GM23248 (cell line): ENCODE measurements around the gene NCOA1. TPM values are rescaled to one million over a fixed set of nuclear protein-coding genes. Genes with fewer than 3 reads are reported as not detected.
"Not testable (repeated sequence)": the region's sequence is repeated elsewhere in the genome, so short reads cannot be mapped to it uniquely, and the experiment has no call there.

ENCODE experiments used
- DNase-seq: peaks from one replicate; pipeline ENCODE4 v3.0.0-alpha.2; 2015
- H2AFZ ChIP-seq: fragments of 200-600 bp; sonication (generic); 2 replicates; pipeline ENCODE4 v1.6.1; 2016; ENCODE audit warnings: antibody characterized with exemption
- H3F3A ChIP-seq: fragments of 200-600 bp; sonication (generic); 2 replicates; pipeline ENCODE4 v1.6.1; 2016; ENCODE audit warnings: mild to moderate bottlenecking, antibody characterized with exemption, mixed run types; ENCODE audit not compliant: insufficient read depth
- H3K27ac ChIP-seq: fragments of 200-600 bp; sonication (generic); 2 replicates; pipeline ENCODE4 v1.5.1; 2016; ENCODE audit warnings: mild to moderate bottlenecking
- H3K27me3 ChIP-seq: fragments of 200-600 bp; sonication (generic); replicated peaks from 2 replicates; pipeline ENCODE4 v1.6.1; 2016; ENCODE audit warnings: mild to moderate bottlenecking; ENCODE audit not compliant: insufficient read depth
- H3K36me3 ChIP-seq: fragments of 200-600 bp; sonication (generic); 2 replicates; pipeline ENCODE4 v1.6.1; 2016; ENCODE audit warnings: low read depth, mild to moderate bottlenecking
- H3K4me1 ChIP-seq: fragments of 200-600 bp; sonication (generic); 2 replicates; pipeline ENCODE4 v1.6.1; 2016; ENCODE audit warnings: mild to moderate bottlenecking; ENCODE audit not compliant: insufficient read depth
- H3K4me2 ChIP-seq: fragments of 200-600 bp; sonication (generic); one replicate; pipeline ENCODE4 v1.6.1; 2016; ENCODE audit warnings: mild to moderate bottlenecking; ENCODE audit not compliant: unreplicated experiment
- H3K4me3 ChIP-seq: fragments of 200-600 bp; sonication (generic); 2 replicates; pipeline ENCODE4 v1.5.1; 2016; ENCODE audit warnings: mild to moderate bottlenecking
- H3K79me2 ChIP-seq: fragments of 200-600 bp; sonication (generic); 2 replicates; pipeline ENCODE4 v1.6.1; 2016; ENCODE audit warnings: mild to moderate bottlenecking; ENCODE audit not compliant: insufficient read depth
- H3K9ac ChIP-seq: fragments of 200-600 bp; sonication (generic); 2 replicates; pipeline ENCODE4 v1.6.1; 2016; ENCODE audit warnings: mild to moderate bottlenecking
- H3K9me2 ChIP-seq: fragments of 200-600 bp; sonication (generic); 2 replicates; pipeline ENCODE4 v1.6.1; 2016; ENCODE audit warnings: mixed run types, mild to moderate bottlenecking, moderate library complexity; ENCODE audit not compliant: insufficient read depth
- H3K9me3 ChIP-seq: fragments of 200-600 bp; sonication (generic); one replicate; pipeline ENCODE4 v1.6.1; 2017; ENCODE audit warnings: low read depth
- H4K20me1 ChIP-seq: fragments of 200-600 bp; sonication (generic); 2 replicates; pipeline ENCODE4 v1.6.0; 2016; ENCODE audit not compliant: insufficient read depth
- EZH2 ChIP-seq: fragments of 200-600 bp; sonication (generic); IDR thresholded peaks from 2 replicates; pipeline ENCODE4 v1.6.1; 2018; ENCODE audit warnings: antibody characterized with exemption, mild to moderate bottlenecking; ENCODE audit not compliant: insufficient read depth, poor library complexity, severe bottlenecking
- EZH2phosphoT487 ChIP-seq: fragments of 200-600 bp; sonication (generic); IDR thresholded peaks from 2 replicates; pipeline ENCODE4 v1.6.1; 2018; ENCODE audit warnings: antibody characterized with exemption, moderate library complexity, mild to moderate bottlenecking, low read depth; ENCODE audit not compliant: insufficient read depth
- WGBS, 2 experiments: methylation state at CpG; one replicate each; pipeline ENCODE4 v1.1.6; 2015 to 2017; ENCODE audit warnings: low lambda C conversion rate in 2 of 2, low coverage in 1 of 2; ENCODE audit errors: missing lambda C conversion rate in 2 of 2; 5-methylcytosine and 5-hydroxymethylcytosine counted together
- in situ Hi-C: fragments of 300-500 bp; cut with MboI; formaldehyde crosslinking; loops from 2 replicates; pipeline ENCODE4 v1.15.0; 2020
- polyA plus RNA-seq: library from polyadenylated mRNA; unstranded; fragments of >200 nt; fragmentation: Nextera tagmentation; extraction: Ambion mirVana; gene quantifications from 2 replicates; pipeline ENCODE4 v1.2.1, GENCODE V29; 2016
- total RNA-seq: library from RNA; depleted of rRNA; stranded (reverse); fragments of >200 nt; shearing (Covaris generic); gene quantifications from 2 replicates; pipeline ENCODE4 v1.2.3, GENCODE V29; 2014

The NCOA1 gene
- total and polyA plus RNA-seq, 2 experiments from 2014 or later, result 2.6 to 8.0 TPM

GRCh38 chr2:24672589-24672988 is 181.5 kb downstream of the NCOA1 start:
- Histone ChIP-seq H4K20me1 (no peaks in the 10 kb centered on the region), H3K9me3 (no peaks in the 10 kb centered on the region), H3K9me2 (no peaks in the 10 kb centered on the region), H3K27ac (no peak overlapping the region), H3K27me3 (no peaks in the 10 kb centered on the region), H3K4me2 (no peak overlapping the region), H3K9ac (no peak overlapping the region), H3F3A (no peaks in the 10 kb centered on the region), H2AFZ (no peak overlapping the region), H3K4me3 (no peak overlapping the region), H3K36me3 (no peaks in the 10 kb centered on the region), H3K4me1 (no peaks in the 10 kb centered on the region), H3K79me2 (no peaks in the 10 kb centered on the region)
- 51 to 58% methylated on average over 3 of the region's 3 CpGs for WGBS, 2 experiments
- DNase-seq, result no peak
- TF ChIP-seq EZH2 (no peak), EZH2phosphoT487 (no peak)
- in situ Hi-C loops, result no loop called here

DNA sequence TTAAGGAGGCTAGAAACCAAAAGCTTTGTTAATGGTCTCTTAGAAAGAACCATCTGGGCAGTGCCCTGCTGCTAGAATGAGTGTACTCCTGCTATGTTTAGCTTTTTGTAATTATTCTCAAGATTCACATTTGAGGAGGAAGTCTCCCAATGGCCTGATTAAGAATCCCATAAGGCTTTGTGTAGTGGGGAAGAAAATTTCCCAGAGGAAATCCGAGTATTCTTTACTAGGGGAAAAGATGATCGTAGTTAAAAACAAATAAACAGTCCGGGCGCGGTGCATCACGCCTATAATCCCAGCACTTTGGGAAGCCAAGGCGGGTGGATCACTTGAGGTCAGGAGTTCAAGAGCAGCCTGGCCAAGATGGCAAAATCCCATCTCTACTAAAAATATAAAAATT is 184.3 kb downstream of the NCOA1 start:
- H3K9me2 ChIP-seq, result no peaks in the 10 kb centered on the region

GRCh38 chr2:24676493-24676892 is 185.4 kb downstream of the NCOA1 start:
- DNase-seq, result no peak
- no peaks in the 10 kb centered on the region for H3F3A ChIP-seq
- in situ Hi-C loops, result no loop called here
- H3K4me3 ChIP-seq, result no peak overlapping the region
- no peaks in the 10 kb centered on the region for H3K9me2 ChIP-seq
- WGBS, 2 experiments, result 96 to 99% methylated on average over 4 of the region's 4 CpGs
- no peaks in the 10 kb centered on the region for H3K27me3 ChIP-seq
- no peaks in the 10 kb centered on the region for H3K79me2 ChIP-seq
- H3K9ac ChIP-seq, result no peak overlapping the region
- no peaks in the 10 kb centered on the region for H3K36me3 ChIP-seq
- no peak for TF ChIP-seq EZH2
- TF ChIP-seq EZH2phosphoT487, result no peak
- no peak overlapping the region for H2AFZ ChIP-seq
- H3K9me3 ChIP-seq, result no peaks in the 10 kb centered on the region
- H3K4me1 ChIP-seq, result no peaks in the 10 kb centered on the region
- H3K27ac ChIP-seq, result no peak overlapping the region
- no peak overlapping the region for H3K4me2 ChIP-seq
- H4K20me1 ChIP-seq, result no peaks in the 10 kb centered on the region

More for the DNA sequence above, 184.3 kb downstream of the NCOA1 start:
- Histone ChIP-seq H3K4me3 (no peak overlapping the region), H3K4me2 (no peak overlapping the region), H3K36me3 (no peaks in the 10 kb centered on the region), H3K79me2 (no peaks in the 10 kb centered on the region), H3K27me3 (no peaks in the 10 kb centered on the region), H3K27ac (no peak overlapping the region), H4K20me1 (no peaks in the 10 kb centered on the region), H3K9ac (no peak overlapping the region), H3F3A (no peaks in the 10 kb centered on the region), H3K4me1 (no peaks in the 10 kb centered on the region), H3K9me3 (no peaks in the 10 kb centered on the region), H2AFZ (no peak overlapping the region)
- 92% methylated on average over 7 of the region's 7 CpGs for WGBS, 2 experiments
- TF ChIP-seq EZH2 (no peak), EZH2phosphoT487 (no peak)
- DNase-seq, result no peak
- in situ Hi-C loops, result no loop called here

- H3K4me1 ChIP-seq, in situ Hi-C loops, H3K27me3 ChIP-seq: not testable (repeated sequence)
Measured at GRCh38 chr2:24678066-24678465, 187.0 kb downstream of the NCOA1 start.

DNA sequence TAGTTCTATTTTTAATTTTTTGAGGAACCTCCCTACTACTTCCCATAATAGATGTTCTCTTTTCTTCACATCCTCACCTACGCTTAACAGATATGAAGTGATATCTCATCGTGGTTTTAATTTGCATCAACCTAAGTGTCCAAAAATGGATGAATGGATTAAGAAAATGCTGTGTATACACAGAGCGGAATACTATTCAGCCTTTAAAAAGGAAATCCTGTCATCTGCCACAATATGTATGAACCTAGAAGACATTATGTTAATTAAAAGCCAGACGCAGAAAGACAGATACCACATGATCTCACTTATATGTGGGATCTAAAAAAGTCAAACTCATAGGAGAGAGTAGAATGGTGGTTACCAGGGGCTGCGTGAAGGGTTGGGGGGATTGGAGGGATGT is 189.1 kb downstream of the NCOA1 start:
- H3K79me2 ChIP-seq, result no peaks in the 10 kb centered on the region

More at GRCh38 chr2:24678066-24678465, 187.0 kb downstream of the NCOA1 start:
- H3K9me2 ChIP-seq, H3K4me3 ChIP-seq, H4K20me1 ChIP-seq, H3F3A ChIP-seq, H3K4me2 ChIP-seq, H3K27ac ChIP-seq, H3K79me2 ChIP-seq, H3K9me3 ChIP-seq, H3K9ac ChIP-seq, DNase-seq, H3K36me3 ChIP-seq, H2AFZ ChIP-seq: not testable (repeated sequence)

More for the DNA sequence above, 189.1 kb downstream of the NCOA1 start:
- Histone ChIP-seq H3K9me2 (no peaks in the 10 kb centered on the region), H3K27ac (no peak overlapping the region), H3K9ac (no peak overlapping the region), H3K9me3 (no peaks in the 10 kb centered on the region), H3F3A (no peaks in the 10 kb centered on the region), H3K4me3 (no peak overlapping the region), H2AFZ (no peak overlapping the region), H3K27me3 (no peaks in the 10 kb centered on the region), H4K20me1 (no peaks in the 10 kb centered on the region), H3K4me1 (no peaks in the 10 kb centered on the region), H3K36me3 (no peaks in the 10 kb centered on the region), H3K4me2 (no peak overlapping the region)
- TF ChIP-seq EZH2 (no peak), EZH2phosphoT487 (no peak)
- no peak for DNase-seq
- whole genome bisulfite sequencing, 2 experiments, result 95 to 96% methylated on average over 5 of the region's 5 CpGs
- in situ Hi-C loops, result no loop called here
